Measurements from ENCODE around the gene IRF2BP2.

Gene IRF2BP2

DNA sequence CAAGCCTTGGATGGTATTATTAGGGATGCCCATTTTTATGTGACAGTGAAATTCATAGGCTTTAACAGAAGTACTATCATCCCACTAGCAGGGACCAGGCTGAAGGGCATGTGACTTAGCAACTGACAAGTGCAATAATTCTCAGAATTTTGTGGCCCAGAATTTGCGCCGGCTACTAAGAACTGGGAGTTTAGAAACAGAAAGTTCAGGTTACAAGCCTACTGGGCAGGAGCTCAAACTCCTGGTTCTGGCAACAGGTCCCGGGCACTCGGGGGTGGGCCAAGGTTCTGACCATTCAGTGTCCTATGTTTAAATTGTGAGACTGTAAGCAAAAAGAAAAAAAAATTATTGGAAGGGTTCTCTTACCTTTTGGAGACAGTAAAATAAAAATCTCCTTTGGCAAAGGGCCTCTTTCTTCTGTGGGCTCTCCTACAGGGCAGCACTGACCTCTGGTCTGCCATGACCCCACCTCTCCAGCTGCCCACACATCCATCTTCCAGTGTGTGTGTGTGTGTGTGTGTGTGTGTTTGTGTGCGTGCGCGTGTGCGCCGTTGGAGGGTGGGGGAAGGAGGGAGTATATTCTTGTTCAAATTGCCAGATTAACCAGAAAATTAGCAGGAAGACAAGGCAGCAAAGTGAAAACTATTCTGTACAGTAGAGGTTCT is 26.1 kb downstream of the IRF2BP2 start:
- DNase-seq (ENCODE audit: low read depth in 2 of 2): no peak

DNA sequence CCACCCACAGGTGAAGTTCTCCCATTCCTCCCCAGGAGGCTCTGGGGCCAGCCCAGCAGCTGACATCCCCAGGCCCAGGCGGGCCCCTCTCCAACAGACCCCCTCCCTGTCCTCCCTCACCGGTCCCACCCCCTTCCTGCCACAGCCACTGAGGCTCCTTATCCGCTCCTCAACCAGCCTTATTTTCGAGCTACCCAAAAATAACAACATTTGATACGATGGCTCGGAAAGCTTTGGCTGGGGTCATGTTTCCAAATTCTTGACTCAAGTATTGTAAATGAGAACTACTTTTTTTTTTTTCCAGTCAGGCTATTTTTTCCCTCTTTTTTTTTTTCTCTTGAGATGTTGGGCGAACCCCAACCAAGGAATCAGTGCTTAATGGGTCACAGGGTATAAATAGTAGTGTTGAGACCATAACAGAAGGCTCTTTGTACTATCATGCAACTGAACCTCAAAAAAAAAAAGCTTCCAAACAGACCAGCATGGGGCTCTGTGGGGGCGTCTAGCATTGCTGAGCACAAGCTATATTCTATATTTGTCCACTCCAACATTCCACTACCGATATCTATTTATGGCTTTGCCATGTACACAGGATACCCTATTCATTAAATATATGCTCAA is 27.2 kb downstream of the IRF2BP2 start:
- no peak for DNase-seq (ENCODE audit: low read depth in 2 of 2)

GRCh38 chr1:234582186-234582585 is 27.8 kb downstream of the IRF2BP2 start:
- no peak for DNase-seq (ENCODE audit: low read depth in 2 of 2)

DNA sequence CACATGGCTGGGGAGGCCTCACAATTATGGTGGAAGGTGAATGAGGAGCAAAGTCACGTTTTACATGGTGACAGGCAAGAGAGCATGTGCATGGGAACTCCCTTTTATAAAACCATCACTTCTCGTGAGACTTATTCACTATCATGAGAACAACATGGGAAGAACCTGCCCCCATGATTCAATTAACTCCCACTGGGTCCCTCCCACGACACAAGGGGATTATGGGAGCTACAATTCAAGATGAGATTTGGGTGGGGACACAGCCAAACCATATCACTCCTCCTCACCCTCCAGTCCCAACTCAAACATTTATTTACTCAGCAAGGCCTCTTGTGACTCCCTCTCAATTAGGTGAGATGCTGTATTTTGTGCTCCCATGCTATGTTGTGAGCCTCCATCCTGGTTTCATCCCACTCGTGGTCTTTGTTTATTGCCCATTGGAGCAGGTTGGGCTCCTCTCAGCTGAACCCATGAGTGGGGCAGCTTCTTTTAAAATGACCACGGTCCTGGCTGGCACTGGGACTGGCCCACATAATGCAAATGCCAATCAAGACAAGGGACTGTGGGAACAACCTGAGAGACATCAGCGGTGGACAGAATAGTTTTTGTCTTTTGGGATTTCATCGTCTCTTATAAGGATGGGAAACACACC is 28.8 kb downstream of the IRF2BP2 start:
- no peak for DNase-seq (ENCODE audit: low read depth in 2 of 2)

DNA sequence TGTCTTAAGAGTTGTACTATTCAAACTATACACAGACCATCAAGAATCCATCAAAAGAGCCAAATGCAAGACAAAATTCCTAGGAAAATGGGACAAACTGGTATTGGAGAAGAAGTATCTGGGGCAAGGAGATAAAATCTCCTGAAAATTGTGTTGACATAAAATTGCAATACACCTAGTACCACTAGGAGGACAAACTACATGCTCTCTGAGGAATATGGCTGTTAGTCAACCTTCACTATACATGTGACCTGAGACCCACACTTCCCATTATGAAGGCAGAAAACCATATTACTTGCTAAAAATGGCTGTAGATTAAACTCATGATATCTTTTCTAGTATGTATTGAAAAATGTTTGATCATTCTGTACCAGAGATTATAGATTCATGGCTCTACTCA is 30.0 kb downstream of the IRF2BP2 start:
- DNase-seq (ENCODE audit: low read depth in 2 of 2): no peak

DNA sequence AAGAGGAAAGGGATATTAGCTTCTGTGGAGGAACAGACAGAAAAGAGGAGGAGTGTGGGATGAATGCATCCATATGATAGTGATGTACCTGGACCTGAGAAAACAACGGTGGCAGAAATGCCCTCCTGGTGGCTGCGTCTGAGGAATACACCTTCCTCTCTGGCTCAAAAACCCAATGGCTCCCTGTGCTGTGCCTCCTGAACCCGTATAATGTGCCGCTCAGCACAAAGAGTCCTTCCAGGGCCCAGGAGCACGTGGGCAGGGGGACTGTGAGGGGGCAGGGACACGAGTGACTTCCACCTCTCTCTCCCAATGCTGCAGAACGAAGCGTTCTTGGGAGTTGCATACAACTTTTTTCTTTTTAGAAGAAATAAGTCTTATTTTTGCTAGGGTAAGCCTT is 31.2 kb downstream of the IRF2BP2 start:
- DNase-seq (ENCODE audit: low read depth in 2 of 2): no peak

- no peak for DNase-seq (ENCODE audit: low read depth in 2 of 2)
Measured at GRCh38 chr1:234578087-234578486, 31.9 kb downstream of the IRF2BP2 start.

- no peak for DNase-seq (ENCODE audit: low read depth in 2 of 2)
Measured at GRCh38 chr1:234573711-234574299, 36.2 kb downstream of the IRF2BP2 start.

DNA sequence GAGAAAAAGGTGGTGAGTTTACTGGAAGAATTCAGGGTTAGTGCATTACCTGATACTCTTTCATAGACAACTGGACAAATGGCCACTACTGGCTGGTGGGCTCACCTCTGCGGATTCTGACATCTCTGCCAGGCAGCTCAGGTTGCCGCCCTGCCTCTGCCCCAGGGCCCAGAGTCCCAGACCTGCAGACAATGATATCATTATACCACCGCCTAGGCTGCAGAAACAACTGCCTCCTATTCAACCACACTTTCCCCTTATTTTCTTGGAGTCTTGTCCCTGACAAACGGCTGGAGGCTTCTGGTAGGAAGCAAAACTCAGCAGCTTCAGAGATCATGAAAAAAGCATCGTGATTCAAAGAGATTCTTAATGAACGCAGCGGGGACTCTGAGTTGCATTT is 37.0 kb downstream of the IRF2BP2 start:
- no peak for DNase-seq (ENCODE audit: low read depth in 2 of 2)

- no peak for DNase-seq (ENCODE audit: low read depth in 2 of 2)
Measured at GRCh38 chr1:234571702-234572101, 38.3 kb downstream of the IRF2BP2 start.

- no peak for DNase-seq (ENCODE audit: low read depth in 2 of 2)
Measured at GRCh38 chr1:234570329-234571120, 39.5 kb downstream of the IRF2BP2 start.

DNA sequence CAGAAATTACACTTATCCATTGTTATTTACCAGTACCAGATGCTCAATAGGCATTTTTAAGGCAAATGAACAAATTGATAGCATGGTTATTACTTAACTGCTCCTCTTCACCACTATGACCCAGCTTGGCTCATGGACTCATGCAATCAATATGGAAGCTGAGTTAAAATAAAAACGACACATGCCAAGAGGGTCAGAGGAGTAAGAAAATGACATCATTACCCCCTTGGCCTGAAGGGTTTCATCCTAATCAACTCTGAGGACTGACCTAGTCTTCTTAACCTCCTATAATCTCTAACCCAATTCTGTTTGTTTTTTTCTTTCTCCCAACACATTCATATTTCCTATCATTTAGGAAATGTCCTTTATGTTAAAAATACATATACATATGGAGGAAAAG is 41.6 kb downstream of the IRF2BP2 start:
- no peak for DNase-seq (ENCODE audit: low read depth in 2 of 2)

GRCh38 chr1:234565132-234565531 is 44.8 kb downstream of the IRF2BP2 start:
- DNase-seq (ENCODE audit: low read depth in 2 of 2): no peak

DNA sequence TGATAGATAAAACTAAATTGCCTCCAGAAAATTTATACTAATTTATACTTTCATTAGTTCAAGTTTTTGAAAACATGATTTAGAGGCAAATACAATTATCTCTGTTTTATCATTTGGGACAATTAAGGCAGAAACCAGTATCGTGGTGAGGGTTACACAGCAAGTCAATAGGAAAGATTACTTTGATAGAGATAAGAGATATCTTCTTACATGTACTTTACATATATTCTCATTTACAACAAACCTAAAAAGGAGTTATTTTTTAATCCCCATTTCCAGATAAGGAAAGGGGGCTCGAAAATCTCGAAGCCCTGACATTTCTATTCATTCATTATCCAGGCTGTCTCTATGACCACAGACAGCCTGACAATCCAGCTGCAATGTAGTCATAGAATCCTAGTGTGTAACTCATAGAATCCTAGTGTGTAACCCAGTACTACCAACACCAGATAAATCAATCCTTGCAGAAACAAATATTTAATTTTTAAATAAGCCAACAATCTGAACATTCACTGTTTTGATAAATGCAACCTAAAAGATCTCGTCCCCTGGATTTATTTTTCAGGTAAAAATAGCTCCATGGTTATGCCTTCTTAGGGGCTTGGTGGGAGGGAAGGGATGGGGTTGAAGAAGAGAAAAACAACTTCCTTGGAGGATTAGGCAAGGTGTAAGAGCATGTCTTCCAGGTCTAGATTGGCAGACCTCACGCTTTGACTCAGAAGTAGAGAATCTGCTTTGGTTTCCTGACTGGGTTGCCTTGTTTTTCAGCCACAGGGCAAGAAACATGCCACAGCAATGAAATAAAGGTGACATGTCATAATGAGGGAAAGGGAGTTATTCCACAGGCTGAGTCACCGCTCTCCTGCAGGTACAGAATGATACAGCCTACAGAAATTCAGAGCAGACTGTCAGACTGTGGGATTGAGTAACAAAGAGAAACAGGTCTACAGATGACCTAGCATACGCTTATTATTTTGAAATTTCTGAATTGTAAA is 45.6 kb downstream of the IRF2BP2 start:
- no peak for DNase-seq (ENCODE audit: low read depth in 2 of 2)

DNA sequence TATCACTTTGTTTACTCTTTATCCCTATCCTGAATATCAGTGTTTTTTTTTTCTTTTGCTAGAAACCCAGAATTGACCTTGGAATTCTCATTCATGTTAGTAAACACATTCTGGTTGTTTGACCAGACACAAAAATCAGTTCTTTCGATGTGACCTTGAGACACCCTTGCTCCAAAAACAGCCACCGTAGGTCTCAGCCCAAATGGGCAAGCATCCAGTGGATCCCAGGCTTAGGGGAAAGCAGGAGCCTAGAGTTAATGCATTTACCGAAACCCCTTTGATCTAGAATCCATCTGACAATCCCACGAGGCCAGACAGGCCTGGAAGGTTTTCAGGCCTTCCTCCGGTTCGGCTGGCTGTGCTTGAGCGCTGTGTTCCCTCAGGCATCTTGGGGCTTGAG is 47.6 kb downstream of the IRF2BP2 start:
- no peak for DNase-seq (ENCODE audit: low read depth in 2 of 2)

- no peak for DNase-seq (ENCODE audit: low read depth in 2 of 2)
Measured at GRCh38 chr1:234561319-234561718, 48.7 kb downstream of the IRF2BP2 start.

GRCh38 chr1:234559902-234560676 is 49.9 kb downstream of the IRF2BP2 start:
- no peak for DNase-seq (ENCODE audit: low read depth in 2 of 2)

DNA sequence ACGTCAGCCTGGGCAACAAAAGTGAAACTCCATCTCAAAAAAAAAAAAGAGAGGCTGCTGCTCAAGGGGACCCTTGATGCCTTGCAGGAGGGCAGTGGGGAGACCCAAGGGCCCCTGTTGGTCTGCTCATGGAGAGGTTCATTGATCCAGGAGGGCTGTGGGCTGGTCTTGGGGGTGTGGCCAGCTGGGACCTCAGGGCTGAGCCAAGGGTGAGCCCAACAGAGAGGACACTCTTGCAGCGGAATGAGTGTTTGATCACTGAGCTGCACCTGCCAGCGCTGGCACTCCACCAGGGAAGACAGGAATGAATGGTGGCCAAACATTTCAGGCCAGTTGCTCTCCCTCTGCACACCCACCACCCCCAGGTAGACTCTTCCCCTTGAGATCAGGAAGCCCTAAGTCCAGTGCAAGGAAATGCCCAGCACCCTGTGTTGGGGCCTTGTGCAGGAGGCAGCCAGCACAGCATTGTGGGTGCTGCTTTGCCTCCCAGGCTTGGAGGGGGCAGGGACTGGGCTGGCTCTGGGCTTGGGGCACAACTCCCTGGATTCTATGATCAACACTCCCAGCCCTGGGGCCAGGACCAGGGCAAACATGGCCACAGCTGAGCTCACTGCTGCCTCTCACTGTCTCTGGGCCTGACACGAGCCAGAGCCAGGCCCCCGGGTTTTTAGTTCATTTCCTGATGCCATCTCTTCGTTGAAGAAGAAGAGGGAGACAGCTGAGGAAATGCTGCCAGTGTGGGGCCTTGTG is 50.7 kb downstream of the IRF2BP2 start:
- DNase-seq (ENCODE audit: low read depth in 2 of 2): no peak

GRCh38 chr1:234558330-234558836 is 51.6 kb downstream of the IRF2BP2 start:
- no peak for DNase-seq (ENCODE audit: low read depth in 2 of 2)
